OCI-M2 (cell line): ENCODE measurements around the gene CACNA1E.

Source experiments
- DNase-seq: peaks from one replicate; lab custom pipeline; 2025; ENCODE audit not compliant: unreplicated experiment; lab: John Stamatoyannopoulos, UW

CACNA1E gene

GRCh38 chr1:181484821-181485220 is 1.5 kb downstream of the CACNA1E start:
- no peak for DNase-seq

DNA sequence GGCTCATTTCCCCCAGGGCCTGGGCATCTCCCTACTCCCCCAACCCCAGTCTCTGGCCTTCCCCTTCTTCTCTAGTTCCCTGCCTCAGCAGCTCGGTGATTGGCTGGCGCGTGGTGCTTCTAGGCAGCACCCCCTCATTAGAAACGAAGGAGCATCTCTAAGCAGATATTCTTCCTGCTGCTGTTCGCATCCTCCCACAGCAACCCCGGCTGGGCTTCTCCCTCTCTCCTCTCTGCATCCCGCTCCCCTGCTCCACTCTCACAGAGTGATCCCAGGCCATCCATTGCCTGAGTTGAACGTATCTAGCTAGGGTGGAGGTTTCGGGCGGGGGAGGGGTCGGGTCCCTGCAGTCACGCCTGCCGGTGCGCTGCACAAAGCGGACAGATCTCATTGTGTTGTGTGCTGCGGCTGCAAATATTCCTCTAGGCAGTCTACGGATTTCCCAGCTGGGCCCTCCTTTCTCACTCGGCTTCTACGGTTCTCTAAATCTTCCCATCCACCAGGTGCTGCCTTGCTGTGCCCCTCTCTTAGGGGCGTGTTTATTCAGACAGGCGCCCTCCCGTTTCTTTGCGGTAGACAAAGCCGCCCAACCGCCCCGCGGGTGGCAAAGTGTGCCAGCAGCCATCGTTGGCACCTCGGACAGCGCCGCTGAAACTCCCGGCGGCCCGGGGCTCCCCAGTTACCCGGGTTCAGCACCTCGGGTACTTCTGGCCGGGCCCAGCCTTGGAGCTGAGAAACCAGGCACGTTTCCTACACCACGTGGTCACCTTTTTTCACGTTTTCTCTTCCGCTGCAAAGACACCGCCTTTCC is 2.2 kb downstream of the CACNA1E start:
- DNase-seq, result no peak

DNA sequence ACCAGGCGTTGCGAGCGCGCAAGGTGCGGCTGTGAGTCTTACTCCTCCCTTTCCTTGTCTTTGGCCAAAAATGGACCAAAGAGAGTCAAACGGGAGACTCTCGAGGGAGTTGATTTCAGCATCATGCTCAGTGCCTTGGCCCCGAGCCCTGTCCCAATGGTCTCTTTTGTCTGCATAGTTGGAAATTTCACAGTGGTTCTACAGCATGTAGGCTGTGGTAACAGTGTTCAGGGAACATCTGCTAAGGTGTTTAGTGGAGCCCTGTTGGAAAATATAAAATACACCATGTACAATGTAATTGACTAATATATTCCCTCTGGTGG is 2.7 kb downstream of the CACNA1E start:
- DNase-seq, result no peak

DNA sequence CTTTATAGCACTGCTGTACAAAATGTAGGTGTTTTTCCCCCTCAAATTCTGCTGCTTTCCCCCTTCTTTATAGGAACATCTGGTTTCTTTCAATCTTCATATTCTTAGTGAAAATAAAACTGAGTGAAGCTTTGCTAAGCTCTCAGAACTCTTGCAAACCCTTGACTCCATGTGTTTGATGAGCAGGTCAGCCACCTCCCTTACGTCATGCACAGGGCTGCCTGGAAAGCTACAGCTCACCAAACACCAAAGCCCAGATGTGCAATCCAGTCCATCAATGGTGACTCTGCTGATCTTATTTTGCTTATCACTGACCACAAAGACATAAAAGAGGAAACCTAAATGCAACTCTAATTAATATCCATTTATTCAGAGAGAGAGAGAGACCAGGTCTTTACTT is 5.5 kb downstream of the CACNA1E start:
- DNase-seq, result no peak

DNA sequence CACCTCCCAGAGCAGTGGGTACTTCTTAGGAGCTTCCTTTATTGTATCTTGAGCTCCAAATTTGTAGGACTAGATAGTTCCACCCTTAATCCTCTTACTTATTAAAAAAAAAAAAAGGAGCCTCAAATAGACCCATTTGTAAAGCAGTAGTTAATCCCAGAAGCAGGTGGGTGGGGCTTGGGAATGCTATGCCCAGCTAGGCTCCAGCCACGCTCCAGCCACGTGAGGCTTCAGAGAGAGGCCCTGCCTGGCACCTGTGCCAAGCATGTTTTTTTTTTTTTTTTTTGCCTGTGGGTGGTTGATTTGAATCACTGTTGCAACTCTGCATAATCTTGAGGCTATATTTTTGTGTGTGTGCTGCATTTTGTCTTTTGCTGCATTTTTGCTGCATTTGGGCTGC is 7.0 kb downstream of the CACNA1E start:
- DNase-seq, result no peak

DNA sequence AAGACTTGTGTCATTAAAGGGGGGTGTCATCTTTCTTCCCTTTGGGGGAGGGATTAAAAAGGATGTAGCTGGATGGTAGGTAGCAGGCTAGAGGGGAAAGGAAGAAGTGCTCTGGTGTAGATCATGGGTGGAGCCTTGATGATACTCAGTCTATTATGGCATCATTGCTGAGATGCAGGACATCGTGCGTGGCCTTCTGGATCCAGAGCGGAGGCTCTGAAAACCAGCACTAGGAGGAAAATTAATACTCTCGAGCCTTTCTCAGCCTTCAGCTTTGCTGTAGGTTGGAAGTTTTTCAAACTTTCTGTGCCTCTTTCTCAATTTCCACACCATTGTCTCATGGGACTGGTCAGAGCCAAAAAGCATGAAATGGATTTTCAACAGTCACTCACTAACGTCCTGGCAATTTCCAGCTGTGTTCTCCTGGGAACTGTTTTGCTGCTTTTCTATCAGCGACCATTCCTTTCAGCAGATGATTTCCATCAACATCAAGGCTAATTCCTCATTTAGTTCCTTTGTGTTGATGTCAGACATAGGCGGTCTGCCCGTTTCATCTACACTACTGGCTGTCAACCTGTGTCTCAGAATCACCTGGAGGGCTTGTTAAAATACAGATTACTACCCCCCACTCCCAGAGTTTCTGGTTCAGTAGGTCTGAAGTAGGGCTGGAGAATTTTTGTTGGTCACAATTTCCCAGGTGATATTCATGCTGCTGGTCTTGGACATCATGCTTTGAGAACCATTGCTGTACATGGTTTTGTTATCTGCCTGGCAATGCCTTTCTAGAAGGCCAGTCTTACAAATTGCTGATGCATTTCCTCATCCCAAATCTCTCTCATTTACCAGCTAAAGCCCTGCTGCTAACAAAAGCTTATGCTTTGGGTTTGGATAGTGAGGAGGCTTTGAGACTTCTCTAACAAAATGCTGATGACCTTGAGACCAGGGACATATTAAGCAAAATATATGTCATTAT is 7.7 kb downstream of the CACNA1E start:
- DNase-seq, result no peak

- DNase-seq, result no peak
Measured at GRCh38 chr1:181493166-181493565, 9.8 kb downstream of the CACNA1E start.

DNA sequence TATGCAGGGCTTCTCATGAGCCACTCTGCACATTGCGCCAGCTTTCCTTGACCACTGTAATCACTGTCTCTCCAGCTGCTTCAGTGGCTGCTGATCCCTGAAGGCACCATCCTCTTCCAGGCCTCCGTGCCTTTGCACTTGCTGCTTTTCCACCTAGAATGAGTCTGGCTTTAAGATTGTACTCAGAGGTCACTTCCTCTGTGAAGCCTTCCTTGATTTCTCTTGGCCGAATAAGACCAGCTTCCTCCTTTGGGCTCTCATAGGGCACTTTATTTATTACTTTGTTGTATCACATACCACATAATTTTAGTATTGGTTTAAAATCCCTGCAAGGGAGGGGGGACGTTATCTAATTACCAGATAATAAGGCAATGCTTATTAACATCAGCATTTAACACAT is 10.6 kb downstream of the CACNA1E start:
- no peak for DNase-seq

- no peak for DNase-seq
Measured at GRCh38 chr1:181496759-181497158, 13.4 kb downstream of the CACNA1E start.

DNA sequence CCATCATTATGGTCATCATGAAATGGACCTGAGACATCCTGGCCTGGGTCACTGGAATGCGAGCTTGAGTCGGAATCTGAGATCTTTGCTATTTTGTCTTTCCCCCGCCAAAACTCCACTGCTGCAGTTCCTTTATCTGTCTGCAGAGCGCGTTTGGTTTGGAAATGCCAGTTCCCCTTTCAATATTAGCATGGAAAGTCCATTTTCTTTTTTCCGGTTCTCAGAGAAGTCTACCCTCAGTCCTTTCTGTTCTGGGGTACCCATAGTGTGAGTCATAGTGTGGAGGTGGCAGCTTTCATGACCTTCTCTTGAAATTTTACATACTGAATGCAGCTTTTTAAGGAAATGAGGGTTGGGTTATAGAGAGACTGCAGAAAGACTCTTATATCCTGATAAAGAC is 14.6 kb downstream of the CACNA1E start:
- no peak for DNase-seq

- DNase-seq, result no peak
Measured at GRCh38 chr1:181499825-181500224, 16.5 kb downstream of the CACNA1E start.

- no peak for DNase-seq
Measured at GRCh38 chr1:181500636-181501035, 17.3 kb downstream of the CACNA1E start.

DNA sequence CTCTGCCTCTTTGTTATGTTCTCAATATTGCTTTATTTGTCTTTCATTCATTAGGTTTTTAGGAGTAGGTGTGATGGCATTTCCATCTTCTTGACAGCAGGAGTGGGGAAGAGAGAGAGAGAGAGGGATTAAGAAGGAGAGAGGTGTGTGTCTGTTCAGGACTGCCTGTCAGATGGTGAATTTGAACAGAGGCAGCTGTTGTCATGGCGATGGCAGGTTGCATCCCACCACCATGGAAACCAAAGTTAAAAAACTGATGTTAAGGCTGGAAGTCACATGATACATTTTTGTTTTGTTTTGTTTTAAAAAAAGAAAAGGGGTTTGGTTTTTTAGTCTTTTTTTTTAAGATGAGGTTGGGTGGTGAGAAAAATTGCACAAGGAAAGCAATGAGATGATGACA is 18.3 kb downstream of the CACNA1E start:
- DNase-seq, result no peak

DNA sequence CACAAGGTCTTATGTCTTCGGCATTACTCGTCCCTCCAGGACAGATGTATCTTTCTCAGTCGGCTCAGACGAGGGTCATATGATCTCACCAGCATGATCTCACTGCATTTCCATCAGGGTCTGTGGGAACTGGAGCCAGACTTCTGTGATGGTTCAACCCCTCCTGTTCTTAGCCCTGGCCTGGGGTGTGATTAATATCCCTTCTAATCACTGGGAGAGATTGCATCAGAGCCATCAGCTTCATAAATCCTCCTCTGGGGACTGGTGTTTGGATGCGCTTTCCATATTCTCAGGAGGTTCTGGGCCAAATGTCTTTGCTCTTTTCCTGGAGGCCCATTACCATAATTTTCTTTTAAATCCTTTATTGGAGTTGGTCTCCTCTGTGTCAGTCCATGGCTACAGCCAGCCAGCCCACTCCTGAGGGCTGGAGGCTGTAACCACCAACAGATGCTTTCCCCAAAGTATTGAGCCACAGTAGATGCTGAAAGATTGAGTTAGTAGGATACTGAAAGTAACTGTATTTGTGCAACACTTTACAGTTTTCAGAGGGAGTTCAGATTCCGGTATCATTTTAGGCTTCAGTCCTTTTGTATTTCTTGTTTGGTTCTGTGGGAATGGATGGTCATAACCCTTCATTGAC is 20.0 kb downstream of the CACNA1E start:
- no peak for DNase-seq

GRCh38 chr1:181504399-181504842 is 21.1 kb downstream of the CACNA1E start:
- no peak for DNase-seq

GRCh38 chr1:181506563-181507353 is 23.4 kb downstream of the CACNA1E start:
- DNase-seq, result no peak

DNA sequence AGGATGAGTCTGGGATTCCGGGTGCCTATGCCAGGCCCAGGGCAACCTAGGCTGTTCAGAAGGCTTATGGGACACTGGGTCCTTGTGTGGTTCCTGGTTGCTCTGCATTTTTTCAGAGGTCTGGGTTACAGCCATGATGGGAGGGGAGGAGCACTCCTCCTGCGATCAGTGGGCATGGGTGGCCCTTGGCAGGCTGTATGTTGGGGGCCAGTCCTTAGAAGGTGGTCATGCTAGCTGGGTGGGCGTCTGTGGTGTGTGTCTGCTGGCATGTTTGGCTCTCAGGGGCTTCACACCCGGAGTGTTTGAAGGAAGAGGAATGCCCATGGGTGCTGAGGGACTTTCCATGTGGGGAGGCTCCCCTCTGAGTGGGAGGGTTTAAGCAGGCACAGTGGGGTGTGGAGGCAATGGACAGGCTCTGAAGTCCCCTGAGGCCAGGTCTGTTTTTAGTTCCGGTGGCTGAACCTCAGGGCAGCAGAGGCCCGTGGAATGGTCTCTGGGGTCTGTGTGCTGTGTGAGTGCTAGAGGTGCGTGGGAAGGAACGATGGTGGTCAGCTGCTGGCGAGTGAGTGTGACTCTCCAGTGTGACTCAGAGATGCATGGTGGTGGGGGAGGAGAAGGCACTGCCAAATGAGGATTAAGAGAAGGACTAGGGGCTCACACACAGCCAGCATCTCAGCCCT is 25.3 kb downstream of the CACNA1E start:
- DNase-seq, result no peak

DNA sequence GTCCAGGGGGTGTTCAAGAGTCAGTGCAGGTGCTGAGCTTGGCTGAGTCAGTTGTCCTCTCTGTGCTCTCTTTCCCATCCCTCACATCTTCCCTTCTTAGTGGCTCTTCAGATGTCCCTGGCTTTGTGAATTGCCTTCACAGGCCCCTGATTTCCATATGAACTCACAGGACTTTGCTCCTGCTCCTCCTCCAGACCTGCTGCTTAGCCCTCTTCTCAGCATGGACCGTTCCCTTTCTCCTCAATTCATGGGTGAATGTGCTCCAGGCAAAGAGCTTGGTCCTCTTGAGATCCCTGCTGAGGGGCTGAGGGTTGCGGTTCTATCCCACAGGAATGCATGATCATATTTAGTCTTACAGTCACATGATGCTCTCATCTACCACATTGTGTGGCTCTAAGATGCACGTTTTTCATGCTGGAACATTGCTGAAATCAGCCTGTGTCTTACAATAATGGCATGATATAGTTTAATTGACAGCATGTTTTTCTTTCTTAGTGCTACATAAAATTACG is 30.5 kb downstream of the CACNA1E start:
- DNase-seq, result no peak

GRCh38 chr1:181514298-181515290 is 31.3 kb downstream of the CACNA1E start:
- no peak for DNase-seq
